ENCODE results near the gene DNAJB2.

- TF ChIP-seq EZH2 (optimal IDR thresholded peaks at IDR 0.05; ENCODE audit: low read depth, low read length) (no peak), CTCF (IDR thresholded peaks at IDR 0.05; ENCODE audit: low read length) (no peak)
Observed at GRCh38 chr2:219284501-219285372, 5.6 kb downstream of the DNAJB2 start.
